LNCaP clone FGC (cell line): ENCODE results near the gene XYLT1.

Source experiments
- DNase-seq: peaks from one replicate; pipeline ENCODE4 v3.0.0-alpha.2; 2011; ENCODE audit warnings: low read depth
- H3K4me3 ChIP-seq: 2 replicates; pipeline ENCODE4 v1.5.1; 2011; ENCODE audit warnings: mild to moderate bottlenecking, low read depth, low read length, control low read depth
- CTCF ChIP-seq: IDR thresholded peaks from 2 replicates; pipeline ENCODE4 v1.5.1; 2012; ENCODE audit warnings: mild to moderate bottlenecking; ENCODE audit not compliant: control insufficient read depth, insufficient read depth; ENCODE audit errors: extremely low read depth

XYLT1 gene

GRCh38 chr16:17467923-17468540 lies 2.7 kb downstream of the XYLT1 start:
- TF ChIP-seq CTCF: peak; percentile 56
- H3K4me3 ChIP-seq: no peak overlapping the region
- DNase-seq: no peak

GRCh38 chr16:17466876-17467275 lies 3.9 kb downstream of the XYLT1 start:
- H3K4me3 ChIP-seq: no peak overlapping the region
- no peak for TF ChIP-seq CTCF
- no peak for DNase-seq

GRCh38 chr16:17465460-17465859 lies 5.3 kb downstream of the XYLT1 start:
- TF ChIP-seq CTCF: no peak
- DNase-seq: no peak
- no peak overlapping the region for H3K4me3 ChIP-seq

- DNase-seq: no peak
- TF ChIP-seq CTCF: no peak
- no peak overlapping the region for H3K4me3 ChIP-seq
These were observed 7.4 kb downstream of the XYLT1 start for GRCh38 chr16:17463335-17463734.

GRCh38 chr16:17461951-17462729 lies 8.6 kb downstream of the XYLT1 start:
- no peak for DNase-seq
- no peak for TF ChIP-seq CTCF
- H3K4me3 ChIP-seq: no peak overlapping the region

- DNase-seq: no peak
- H3K4me3 ChIP-seq: no peak overlapping the region
- TF ChIP-seq CTCF: no peak
These were observed 9.9 kb downstream of the XYLT1 start for GRCh38 chr16:17460890-17461289.
